ENCODE results near the gene BUB1B.

The BUB1B gene

GRCh38 chr15:40256638-40257235 lies 95.9 kb downstream of the BUB1B start:
- DNase-seq = peak; percentile 65

- no peak for DNase-seq
Observed at GRCh38 chr15:40257656-40258450, 97.0 kb downstream of the BUB1B start.

- DNase-seq = no peak
Observed at GRCh38 chr15:40258544-40258943, 97.7 kb downstream of the BUB1B start.

- no peak for DNase-seq
Observed at GRCh38 chr15:40259021-40259420, 98.2 kb downstream of the BUB1B start.

GRCh38 chr15:40263024-40263754 lies 102.3 kb downstream of the BUB1B start:
- no peak for DNase-seq

GRCh38 chr15:40264321-40265153 lies 103.7 kb downstream of the BUB1B start:
- DNase-seq = no peak

GRCh38 chr15:40265355-40265754 lies 104.5 kb downstream of the BUB1B start:
- DNase-seq = no peak

GRCh38 chr15:40265875-40266274 lies 105.0 kb downstream of the BUB1B start:
- no peak for DNase-seq

GRCh38 chr15:40266828-40267304 lies 106.0 kb downstream of the BUB1B start:
- peak; percentile 32 for DNase-seq

GRCh38 chr15:40267670-40268069 lies 106.8 kb downstream of the BUB1B start:
- no peak for DNase-seq

GRCh38 chr15:40269604-40270003 lies 108.7 kb downstream of the BUB1B start:
- DNase-seq = no peak

- DNase-seq = no peak
Observed at GRCh38 chr15:40270246-40270995, 109.6 kb downstream of the BUB1B start.

Data from NK-92 treated with Interleukin-12 subunit alpha and Interleukin-12 subunit beta, amount 100 ng/mL, for 24 hours (cell line).